ENCODE results near the gene GGT5.
"Not testable (repeated sequence)": the region's sequence is repeated elsewhere in the genome, so short reads cannot be mapped to it uniquely, and the experiment has no call there.

GGT5 gene, protein sequence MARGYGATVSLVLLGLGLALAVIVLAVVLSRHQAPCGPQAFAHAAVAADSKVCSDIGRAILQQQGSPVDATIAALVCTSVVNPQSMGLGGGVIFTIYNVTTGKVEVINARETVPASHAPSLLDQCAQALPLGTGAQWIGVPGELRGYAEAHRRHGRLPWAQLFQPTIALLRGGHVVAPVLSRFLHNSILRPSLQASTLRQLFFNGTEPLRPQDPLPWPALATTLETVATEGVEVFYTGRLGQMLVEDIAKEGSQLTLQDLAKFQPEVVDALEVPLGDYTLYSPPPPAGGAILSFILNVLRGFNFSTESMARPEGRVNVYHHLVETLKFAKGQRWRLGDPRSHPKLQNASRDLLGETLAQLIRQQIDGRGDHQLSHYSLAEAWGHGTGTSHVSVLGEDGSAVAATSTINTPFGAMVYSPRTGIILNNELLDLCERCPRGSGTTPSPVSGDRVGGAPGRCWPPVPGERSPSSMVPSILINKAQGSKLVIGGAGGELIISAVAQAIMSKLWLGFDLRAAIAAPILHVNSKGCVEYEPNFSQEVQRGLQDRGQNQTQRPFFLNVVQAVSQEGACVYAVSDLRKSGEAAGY

DNA sequence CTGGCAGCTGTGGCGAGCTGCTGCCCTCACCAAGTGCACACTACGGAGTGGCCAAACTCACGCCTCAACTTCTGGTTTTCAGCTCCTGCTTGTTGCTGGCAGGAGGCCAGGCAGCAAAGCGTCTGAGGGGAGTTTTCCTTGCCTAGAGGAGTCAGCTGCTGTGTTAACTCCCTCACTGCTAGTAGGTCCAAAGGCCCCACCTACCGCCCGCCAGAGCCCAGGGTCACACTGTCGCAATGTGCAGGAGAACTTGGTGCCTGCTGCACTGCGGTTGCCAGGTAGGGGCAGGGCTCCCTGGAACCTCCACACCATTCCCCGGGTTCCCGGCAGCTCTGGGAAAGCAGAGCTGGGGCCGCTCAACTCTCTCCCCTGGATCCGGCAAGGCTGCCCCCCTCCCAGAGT lies at the start of gene GGT5:
GGT5 (minus strand) TSS at position 53 of the 402 bp plus-strand sequence. CDS start 357 bp downstream, outside the sequence.
- H3K4me3 ChIP-seq; H3K27ac ChIP-seq; H3K9ac ChIP-seq (ENCODE audit: insufficient read length); H3K36me3 ChIP-seq (ENCODE audit: insufficient read depth, low read length); DNase-seq (ENCODE audit: low read depth, low spot score); H3K9me3 ChIP-seq (ENCODE audit: low read depth, low read length): not testable (repeated sequence)

DNA sequence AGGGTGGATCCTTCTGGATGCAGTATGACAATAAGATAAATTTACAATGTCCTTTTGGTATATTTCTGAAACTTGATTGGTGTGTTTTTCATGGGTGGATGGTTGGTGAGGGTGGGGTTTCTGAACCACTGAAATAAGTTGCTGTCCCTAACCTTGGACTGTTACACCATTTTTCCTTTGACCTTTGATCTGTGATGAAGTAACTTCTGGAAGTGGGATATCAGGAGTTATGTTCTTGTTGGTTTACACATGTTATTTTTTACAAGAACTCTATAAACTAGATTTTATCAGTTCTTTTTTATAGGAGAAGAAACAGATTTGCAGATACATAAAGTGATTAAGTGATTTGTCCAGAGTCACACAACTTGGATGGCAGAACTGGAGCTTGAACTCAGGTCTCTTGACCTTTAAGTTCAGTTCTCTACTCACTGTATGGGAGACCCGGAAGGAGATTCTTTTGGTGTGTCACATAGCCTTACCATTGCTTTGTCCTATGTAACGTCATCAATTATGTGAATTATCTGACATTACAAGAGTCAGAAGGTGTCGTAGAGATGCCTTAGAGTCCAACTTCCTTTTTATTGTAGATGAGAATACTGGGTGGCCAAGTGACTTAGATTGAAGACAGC lies 47.4 kb upstream of the GGT5 start:
- not testable (repeated sequence) for H3K9me3 ChIP-seq (ENCODE audit: low read depth, low read length); H3K4me3 ChIP-seq; DNase-seq (ENCODE audit: low read depth, low spot score); H3K27ac ChIP-seq; H3K36me3 ChIP-seq (ENCODE audit: insufficient read depth, low read length); H3K9ac ChIP-seq (ENCODE audit: insufficient read length)

DNA sequence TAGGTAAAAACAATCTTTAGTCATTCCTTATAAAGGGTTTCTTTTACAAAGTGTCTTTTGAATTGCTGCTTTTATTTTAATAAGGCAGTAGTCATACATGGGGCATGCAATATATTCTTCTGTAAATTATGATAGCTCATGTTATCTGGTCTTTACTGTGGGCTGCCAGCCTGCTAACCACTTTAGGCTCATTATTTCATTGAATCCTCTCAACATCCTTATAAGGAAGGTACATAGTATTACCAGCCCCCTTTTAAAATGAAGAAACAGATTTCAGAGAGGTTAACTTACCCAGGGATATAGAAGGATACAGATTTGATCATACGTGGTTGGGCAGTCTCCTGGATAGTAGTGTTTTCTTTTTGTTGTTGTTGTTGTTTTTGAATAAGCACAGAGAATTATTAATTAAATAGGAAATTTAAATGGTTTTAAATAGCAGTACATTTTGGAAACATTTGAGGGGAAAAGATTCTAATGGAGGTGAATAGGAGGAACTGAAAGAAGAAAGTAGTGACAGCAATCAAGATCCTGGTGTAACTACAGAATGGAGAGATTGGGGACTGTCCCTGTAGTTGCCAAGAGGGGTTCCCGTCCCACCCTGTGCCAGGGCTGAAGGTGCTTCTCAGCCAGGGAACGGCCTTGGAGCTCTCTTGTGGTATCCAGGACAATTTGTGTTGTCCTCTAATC lies 46.8 kb upstream of the GGT5 start:
- Histone ChIP-seq H3K9me3 (ENCODE audit: low read depth, low read length) (no peaks in the 10 kb centered on the region), H3K27ac (peak overlapping the region; percentile 5; the same call in 1 of the 2 replicates), H3K4me3 (no peak overlapping the region), H3K9ac (ENCODE audit: insufficient read length) (no peak overlapping the region), H3K36me3 (ENCODE audit: insufficient read depth, low read length) (peaks cover 9% of the 10 kb centered on the region)
- DNase-seq (ENCODE audit: low read depth, low spot score) = no peak
- no peak for TF ChIP-seq EZH2 (IDR thresholded peaks at IDR 0.05)
- no peak for TF ChIP-seq POLR2AphosphoS5 (IDR thresholded peaks at IDR 0.05; ENCODE audit: borderline replicate concordance, low read depth, low read length)
- TF ChIP-seq FOXP2 (optimal IDR thresholded peaks at IDR 0.05; ENCODE audit: control extremely low read depth, extremely low read length, insufficient read depth) = no peak

DNA sequence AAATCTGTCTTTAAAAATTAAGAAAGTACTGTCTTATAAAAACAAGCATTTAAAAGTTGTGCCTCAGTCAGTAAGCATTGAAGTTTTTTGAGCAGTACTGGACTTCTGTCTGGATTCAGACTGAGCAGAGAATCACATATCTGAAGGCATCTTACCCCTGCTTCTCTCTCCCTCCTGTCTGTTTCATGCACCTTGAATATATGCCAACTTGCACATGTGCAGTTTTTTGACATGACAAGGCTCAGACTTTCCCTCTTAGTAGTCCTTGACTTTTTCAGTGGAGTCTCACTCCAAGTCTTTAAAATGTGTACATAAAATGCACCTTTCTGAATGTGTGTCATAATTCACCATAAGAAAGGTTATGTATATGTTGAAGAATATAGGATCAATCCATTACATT lies 45.6 kb upstream of the GGT5 start:
- H3K36me3 ChIP-seq (ENCODE audit: insufficient read depth, low read length) = peaks cover 9% of the 10 kb centered on the region
- H3K9me3 ChIP-seq (ENCODE audit: low read depth, low read length) = no peaks in the 10 kb centered on the region
- H3K4me3 ChIP-seq = no peak overlapping the region
- no peak overlapping the region for H3K9ac ChIP-seq (ENCODE audit: insufficient read length)
- peak overlapping the region; percentile 5; the same call in 1 of the 2 replicates for H3K27ac ChIP-seq
- DNase-seq (ENCODE audit: low read depth, low spot score) = no peak
- no peak for TF ChIP-seq EZH2 (IDR thresholded peaks at IDR 0.05)

DNA sequence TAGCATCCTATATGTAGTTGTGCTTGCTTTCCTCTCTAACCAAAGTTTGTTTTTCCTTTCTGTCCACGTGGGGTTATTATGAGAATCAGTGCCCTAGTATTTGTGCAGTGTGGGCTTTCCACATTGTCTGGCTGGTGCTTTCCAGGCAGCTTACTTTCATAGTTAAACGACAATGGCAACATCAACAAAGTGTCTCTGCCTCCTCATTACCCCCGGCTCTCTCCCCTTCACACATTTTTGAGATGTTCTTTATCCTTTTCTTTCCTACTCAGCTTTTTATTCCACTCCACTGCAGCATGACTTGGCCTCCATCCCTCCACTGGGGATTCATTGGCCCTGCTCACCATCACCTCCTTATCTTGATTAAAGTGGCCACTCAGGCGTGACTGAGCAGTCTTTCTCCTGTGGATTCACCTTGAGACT lies 44.9 kb upstream of the GGT5 start:
- Histone ChIP-seq H3K27ac (no peak overlapping the region; the same call in 1 of the 2 replicates), H3K36me3 (ENCODE audit: insufficient read depth, low read length) (peaks cover 9% of the 10 kb centered on the region), H3K9me3 (ENCODE audit: low read depth, low read length) (no peaks in the 10 kb centered on the region), H3K4me3 (no peak overlapping the region), H3K9ac (ENCODE audit: insufficient read length) (no peak overlapping the region)
- DNase-seq (ENCODE audit: low read depth, low spot score) = no peak
- TF ChIP-seq POLR2AphosphoS5 (IDR thresholded peaks at IDR 0.05; ENCODE audit: borderline replicate concordance, low read depth, low read length) (no peak), FOXP2 (optimal IDR thresholded peaks at IDR 0.05; ENCODE audit: control extremely low read depth, extremely low read length, insufficient read depth) (no peak), EZH2 (IDR thresholded peaks at IDR 0.05) (no peak)

DNA sequence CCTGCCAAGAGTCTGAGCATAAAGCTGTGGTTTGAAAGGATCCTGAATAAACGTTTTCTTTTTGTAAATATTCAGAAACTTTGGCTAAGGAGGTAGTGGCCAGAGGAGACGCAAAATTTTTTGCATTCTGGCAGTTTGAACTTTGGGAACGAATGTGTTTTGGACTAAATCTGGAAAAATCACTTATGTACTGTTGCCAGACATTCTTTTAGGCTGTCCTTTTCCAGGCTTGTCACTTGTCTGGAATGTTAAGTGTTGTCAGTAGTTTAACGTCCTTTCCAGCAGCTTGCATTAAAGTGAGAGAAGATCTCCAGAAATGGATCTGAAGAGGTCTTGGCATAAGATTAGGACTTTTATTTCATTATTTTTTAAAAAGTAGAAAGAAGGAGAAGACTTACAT lies 44.2 kb upstream of the GGT5 start:
- Histone ChIP-seq H3K4me3 (peak overlapping the region; percentile 40), H3K9me3 (ENCODE audit: low read depth, low read length) (no peaks in the 10 kb centered on the region), H3K9ac (ENCODE audit: insufficient read length) (peak overlapping the region; percentile 47), H3K27ac (peak overlapping the region; percentile 77), H3K36me3 (ENCODE audit: insufficient read depth, low read length) (peaks cover 9% of the 10 kb centered on the region)
- DNase-seq (ENCODE audit: low read depth, low spot score) = no peak
- TF ChIP-seq POLR2AphosphoS5 (IDR thresholded peaks at IDR 0.05; ENCODE audit: borderline replicate concordance, low read depth, low read length) (no peak), EZH2 (IDR thresholded peaks at IDR 0.05) (no peak), FOXP2 (optimal IDR thresholded peaks at IDR 0.05; ENCODE audit: control extremely low read depth, extremely low read length, insufficient read depth) (no peak)

DNA sequence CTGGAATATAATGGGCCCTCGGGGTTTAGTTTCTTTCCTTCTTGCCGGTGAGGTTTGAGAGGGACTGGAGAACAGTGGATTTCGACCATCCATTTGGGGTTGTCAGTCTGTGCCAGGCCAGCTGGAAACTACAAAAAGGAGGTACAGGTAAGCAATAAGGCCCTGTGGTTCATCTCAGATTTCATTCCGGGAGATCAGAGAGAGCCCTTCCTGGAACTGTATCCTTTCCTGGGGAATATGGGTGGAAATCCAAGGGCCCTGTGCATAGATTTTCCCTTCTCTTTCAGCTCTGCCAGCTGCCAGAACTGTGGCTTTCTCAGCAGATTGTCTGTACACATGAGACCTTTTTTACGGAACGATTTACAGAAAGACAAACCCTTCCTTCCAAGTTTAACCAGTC lies 42.9 kb upstream of the GGT5 start:
- H3K36me3 ChIP-seq (ENCODE audit: insufficient read depth, low read length); H3K27ac ChIP-seq; DNase-seq (ENCODE audit: low read depth, low spot score); H3K9me3 ChIP-seq (ENCODE audit: low read depth, low read length); H3K4me3 ChIP-seq; H3K9ac ChIP-seq (ENCODE audit: insufficient read length): not testable (repeated sequence)

DNA sequence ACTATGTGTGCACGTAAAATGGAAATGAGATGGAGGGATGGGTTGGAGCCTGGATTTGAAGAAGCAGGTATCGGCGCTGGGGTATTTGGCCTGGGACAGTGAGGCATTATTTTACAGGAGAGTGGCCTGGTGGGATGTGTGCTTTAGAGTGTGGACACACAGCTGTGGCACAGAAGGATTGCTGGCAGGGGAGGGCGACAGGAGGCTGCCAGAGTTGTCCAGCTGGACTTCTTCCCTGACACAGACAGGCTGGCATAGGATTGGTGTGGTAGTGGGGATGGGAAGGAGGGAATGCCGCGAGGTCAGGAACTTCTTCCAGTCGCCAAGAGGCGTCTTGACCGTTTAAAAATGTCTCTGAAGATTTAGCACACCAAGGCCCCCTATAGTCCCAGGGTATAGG lies 42.3 kb upstream of the GGT5 start:
- not testable (repeated sequence) for H3K27ac ChIP-seq; DNase-seq (ENCODE audit: low read depth, low spot score); H3K9ac ChIP-seq (ENCODE audit: insufficient read length); H3K36me3 ChIP-seq (ENCODE audit: insufficient read depth, low read length); H3K9me3 ChIP-seq (ENCODE audit: low read depth, low read length); H3K4me3 ChIP-seq

DNA sequence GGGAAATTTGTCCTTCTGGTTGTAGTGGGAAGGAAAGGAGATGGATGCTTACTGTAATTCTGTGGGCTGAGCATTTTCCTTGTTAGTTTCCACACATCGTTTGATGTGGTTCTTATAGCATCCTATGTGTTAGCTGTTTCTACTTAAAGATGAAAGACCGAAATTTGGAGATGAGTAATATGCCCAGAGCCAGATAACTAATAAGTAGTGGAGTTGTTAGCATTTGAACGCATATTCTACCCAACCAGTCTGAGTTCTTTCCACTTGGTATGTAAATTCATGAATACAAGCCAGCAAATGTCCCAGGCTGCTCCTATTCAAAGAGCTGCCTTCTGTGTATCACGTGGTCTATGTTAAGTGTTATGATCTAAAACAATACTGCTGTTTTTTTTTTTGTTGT lies 40.4 kb upstream of the GGT5 start:
- 0 out of 2 replicates have a peak overlapping the region, but pooled peaks have one; percentile 15 for H3K27ac ChIP-seq
- DNase-seq (ENCODE audit: low read depth, low spot score) = no peak
- 0 out of 2 replicates have a peak, but pooled peaks cover 2% of the 10 kb centered on the region for H3K36me3 ChIP-seq (ENCODE audit: insufficient read depth, low read length)
- H3K4me3 ChIP-seq = no peak overlapping the region
- TF ChIP-seq FOXP2 (optimal IDR thresholded peaks at IDR 0.05; ENCODE audit: control extremely low read depth, extremely low read length, insufficient read depth) (no peak), POLR2AphosphoS5 (IDR thresholded peaks at IDR 0.05; ENCODE audit: borderline replicate concordance, low read depth, low read length) (no peak), EZH2 (IDR thresholded peaks at IDR 0.05) (no peak)
- no peaks in the 10 kb centered on the region for H3K9me3 ChIP-seq (ENCODE audit: low read depth, low read length)
- H3K9ac ChIP-seq (ENCODE audit: insufficient read length) = no peak overlapping the region
